Nucleus accumbens (tissue), 56 donors: ENCODE data around the gene UNC80.
"Not testable (repeated sequence)": the region's sequence is repeated elsewhere in the genome, so short reads cannot be mapped to it uniquely, and the experiment has no call there.

Experiments used
- DNase-seq, 56 donors: peaks; one replicate each; lab custom pipeline; 2025; lab: John Stamatoyannopoulos, UW

UNC80 gene

GRCh38 chr2:209771474-209772289 lies at the start of gene UNC80:
UNC80 (plus strand) TSS chr2:209771832; CDS start chr2:209772073, 241 bp downstream.
- peak in 53 of 56 donors; percentile 6 to 81 (median 54) for DNase-seq

- DNase-seq = no peak
Observed at GRCh38 chr2:209726311-209726710, 45.3 kb upstream of the UNC80 start.

GRCh38 chr2:209727077-209727476 lies 44.6 kb upstream of the UNC80 start:
- no peak for DNase-seq

- DNase-seq = no peak
Observed at GRCh38 chr2:209734805-209735204, 36.8 kb upstream of the UNC80 start.

GRCh38 chr2:209741953-209742352 lies 29.7 kb upstream of the UNC80 start:
- DNase-seq = no peak

GRCh38 chr2:209753020-209753419 lies 18.6 kb upstream of the UNC80 start:
- DNase-seq = no peak

GRCh38 chr2:209757163-209757562 lies 14.5 kb upstream of the UNC80 start:
- no peak for DNase-seq

- DNase-seq = no peak
Observed at GRCh38 chr2:209761566-209761965, 10.1 kb upstream of the UNC80 start.

- DNase-seq = peak in 2 of 56 donors; percentile 1 to 2
Observed at GRCh38 chr2:209762563-209762962, 9.1 kb upstream of the UNC80 start.

GRCh38 chr2:209763106-209763505 lies 8.5 kb upstream of the UNC80 start:
- DNase-seq = no peak

GRCh38 chr2:209766613-209767012 lies 5.0 kb upstream of the UNC80 start:
- DNase-seq = no peak

- DNase-seq = no peak
Observed at GRCh38 chr2:209767316-209767715, 4.3 kb upstream of the UNC80 start.

GRCh38 chr2:209768557-209768956 lies 3.1 kb upstream of the UNC80 start:
- no peak for DNase-seq

- DNase-seq = peak in 2 of 56 donors; percentile 11 to 17
Observed at GRCh38 chr2:209772290-209772685, 656 bp downstream of the UNC80 start.

GRCh38 chr2:209773377-209773776 lies 1.7 kb downstream of the UNC80 start:
- peak in 1 of 56 donors; percentile 2 for DNase-seq

- DNase-seq = no peak
Observed at GRCh38 chr2:209787416-209787815, 15.8 kb downstream of the UNC80 start.

- no peak for DNase-seq
Observed at GRCh38 chr2:209788925-209789324, 17.3 kb downstream of the UNC80 start.

- no peak for DNase-seq
Observed at GRCh38 chr2:209790066-209790728, 18.6 kb downstream of the UNC80 start.

- no peak for DNase-seq
Observed at GRCh38 chr2:209791151-209791550, 19.5 kb downstream of the UNC80 start.

GRCh38 chr2:209795425-209795824 lies 23.8 kb downstream of the UNC80 start:
- not testable (repeated sequence) for DNase-seq

GRCh38 chr2:209805351-209805750 lies 33.7 kb downstream of the UNC80 start:
- no peak for DNase-seq

- peak in 2 of 56 donors; percentile 15 to 16 for DNase-seq
Observed at GRCh38 chr2:209806318-209806717, 34.7 kb downstream of the UNC80 start.
